Adrenal gland (tissue), 12 donors: ENCODE data around the gene EHD1. TPM values are rescaled to one million over a fixed set of nuclear protein-coding genes. Genes with fewer than 3 reads are reported as not detected.

ENCODE experiments used
- DNase-seq, 7 donors: peaks; one replicate each; pipeline ENCODE4 v3.0.0-alpha.2; 2019 to 2020
- H3K27ac ChIP-seq, 5 donors: fragments of 200-600 bp; sonication (generic) in 4 of 5; 1 replicate in 3 of 5; 2 replicates in 2 of 5; pipeline versions ENCODE4 v1.5.1 to v1.8.0; 2016 to 2020; ENCODE audit warnings: mild to moderate bottlenecking in 1 of 5
- H3K27me3 ChIP-seq: fragments of 200-600 bp; 2 replicates; pipeline ENCODE4 v1.8.0; 2021
- H3K36me3 ChIP-seq, 2 donors: fragments of 200-600 bp; replicated peaks in 1 of 2; 1 replicate in 1 of 2; 2 replicates in 1 of 2; pipeline versions ENCODE4 v1.5.1 to v1.8.0; 2018 to 2022
- H3K4me1 ChIP-seq, 2 donors: fragments of 200-600 bp; replicated peaks in 1 of 2; 1 replicate in 1 of 2; 2 replicates in 1 of 2; pipeline versions ENCODE4 v1.5.1 to v1.8.0; 2018 to 2021
- H3K4me3 ChIP-seq, 4 donors: fragments of 200-600 bp; sonication (generic) in 3 of 4; one replicate each; pipeline ENCODE4 v1.5.1; 2016 to 2018
- H3K9me3 ChIP-seq, 3 donors: fragments of 200-600 bp; sonication (generic) in 1 of 3; replicated peaks in 1 of 3; 1 replicate in 2 of 3; 2 replicates in 1 of 3; pipeline versions ENCODE4 v1.5.1 to v1.8.0; 2016 to 2021
- CTCF ChIP-seq, 6 experiments: fragments of 450-650 bp in 4 of 6; fragments of 200-600 bp in 2 of 6; sonication (generic) in 1 of 6; IDR thresholded peaks; 1 replicate in 5 of 6; 2 replicates in 1 of 6; pipeline versions ENCODE4 v1.5.1 to v1.8.0; 2016 to 2021; ENCODE audit warnings: antibody characterized with exemption in 6 of 6, mild to moderate bottlenecking in 2 of 6, moderate library complexity in 1 of 6
- POLR2A ChIP-seq, 2 donors: fragments of 450-650 bp; IDR thresholded peaks; one replicate each; pipeline ENCODE4 v1.6.1; 2017; ENCODE audit warnings: antibody characterized with exemption in 2 of 2, mild to moderate bottlenecking in 2 of 2, moderate library complexity in 1 of 2
- WGBS, 4 donors: extraction: QIAGEN DNeasy Blood & Tissue Kit in 2 of 4; methylation state at CpG; one replicate each; pipeline versions ENCODE4 v1.1.5 to v1.1.7; 2013 to 2017; 5-methylcytosine and 5-hydroxymethylcytosine counted together
- intact Hi-C, 2 donors: fragments of 100-400 bp; cut with DNase I; formaldehyde crosslinking; loops; one replicate each; pipeline versions ENCODE4 v1.14.1 to v1.15.0; 2022 to 2023
- polyA plus RNA-seq, 3 donors: library from polyadenylated mRNA; stranded (reverse); fragments of 200-250 nt in 2 of 3; fragments of 350-450 nt in 1 of 3; fragmentation: Illumina TruSeq in 1 of 3; extraction: RNeasy Lipid Tissue Mini Kit (QIAGEN cat#74804) in 1 of 3; gene quantifications; one replicate each; pipeline ENCODE4 v1.2.3, GENCODE V29; 2013 to 2014
- total RNA-seq, 9 donors: library from RNA; depleted of rRNA in 4 of 9; stranded (reverse); fragments of >200 nt in 4 of 9; fragments of 120-200 nt in 1 of 9; fragmentation: NEBNext Ultra II Directional in 1 of 9; extraction: Animal tissue kit (Norgen Biotek cat#: 25700) in 1 of 9; gene quantifications; one replicate each; pipeline versions ENCODE4 v1.1.0 to v1.2.4, GENCODE V29; 2013 to 2023
- donor health status: healthy with polysubstance abuse.
- donor health status: Bipolar disorder and iron deficiency.
- donor health status: DM: yes; HTN: yes; CAD: no.
- donor health status: DM: no; HTN: no; CAD: no.
- donor health status: DM: no; HTN: no; CAD: no.
- donor health status: DM: yes; HTN: yes; CAD: no.

Gene EHD1
- total and polyA plus RNA-seq, 12 donors: 14.3 to 107 (median 52.9) TPM

DNA sequence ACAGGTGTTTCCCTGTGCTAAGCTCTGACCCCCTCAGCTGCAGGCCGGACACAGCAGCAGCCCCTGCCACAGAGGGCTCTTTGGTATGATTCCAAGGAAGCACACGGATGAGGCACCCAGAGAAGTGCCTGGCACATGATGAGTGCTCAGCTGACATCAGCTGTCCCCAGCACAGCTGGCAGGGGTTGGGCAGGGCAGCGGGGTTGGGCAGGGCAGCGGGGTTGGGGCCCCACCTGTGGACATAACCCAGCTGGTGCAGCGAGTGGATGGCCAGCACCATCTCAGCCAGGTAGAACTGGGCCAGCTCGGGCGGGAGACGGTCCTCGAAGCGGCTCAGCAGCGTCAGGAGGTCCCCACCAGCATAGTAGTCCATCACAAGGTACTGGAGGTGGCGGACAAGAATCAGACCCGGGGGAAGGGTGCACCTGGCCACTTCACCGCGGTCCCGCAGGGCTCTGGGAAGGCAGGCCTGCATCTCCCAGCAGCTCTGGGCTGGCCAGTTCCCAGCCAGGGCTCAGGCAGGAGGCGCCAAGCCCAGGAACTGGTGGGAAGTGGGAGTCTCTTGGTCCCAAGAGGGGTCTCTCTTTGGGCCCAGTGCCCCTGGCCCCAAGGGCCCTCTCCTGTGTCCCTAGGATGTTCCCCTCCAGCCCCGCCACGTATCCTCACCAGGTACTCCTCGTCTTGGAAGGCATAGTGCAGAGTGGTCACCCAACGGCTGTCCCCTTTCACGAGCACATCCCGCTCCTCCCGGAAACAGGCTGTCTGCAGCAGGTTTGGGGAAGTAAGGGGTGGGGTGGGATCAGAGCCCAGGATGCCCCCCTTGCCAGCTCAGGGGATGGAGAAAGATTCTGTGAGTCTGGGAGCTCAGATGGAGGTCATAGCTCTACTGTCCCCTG lies 38.3 kb downstream of the EHD1 start:
- Histone ChIP-seq H3K4me3 (no peak overlapping the region), H3K27me3 (no peaks in the 10 kb centered on the region), H3K9me3 (no peaks in the 10 kb centered on the region), H3K36me3 (no peaks in the 10 kb centered on the region), H3K4me1 (peaks cover 17 to 27% of the 10 kb centered on the region in 2 donors), H3K27ac (no peak overlapping the region)
- DNase-seq: peak in 1 of 7 donors; percentile 14
- intact Hi-C loops: loop anchor here (10.0 kb wide), 3 partner anchors 55 to 175 kb away; partner anchors contain the start of genes ARL2 (in 1 of the 2) and BATF2 (in 1 of the 2)
- 92 to 95% (median 93%) methylated on average over 20 to 24 of the region's 24 CpGs; no CpG with 5 or more reads in 1 of the 4 donors for WGBS, 4 donors
- no peak for TF ChIP-seq CTCF (IDR thresholded peaks at IDR 0.05)

DNA sequence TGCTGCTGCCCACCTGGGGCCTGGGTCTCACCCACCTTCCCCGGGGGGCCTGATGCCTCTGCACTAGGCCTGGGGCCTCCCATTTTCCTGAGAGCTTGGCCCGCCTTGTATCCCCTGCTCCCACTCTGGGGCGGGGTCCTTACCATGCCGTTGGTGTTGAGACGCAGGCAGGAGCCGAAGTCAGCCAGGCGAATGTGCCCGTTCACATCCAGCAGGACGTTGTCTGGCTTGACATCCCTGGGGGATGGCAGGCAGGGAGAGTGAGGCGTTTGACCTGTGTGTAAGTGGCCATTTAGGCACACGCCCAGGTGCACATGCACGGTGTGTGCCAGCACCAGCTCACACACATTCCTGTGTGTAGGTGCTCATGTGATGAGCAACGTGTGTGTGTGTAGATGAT lies 39.1 kb downstream of the EHD1 start:
- DNase-seq: peak in 1 of 7 donors; percentile 14
- Histone ChIP-seq H3K9me3 (no peaks in the 10 kb centered on the region), H3K27me3 (no peaks in the 10 kb centered on the region), H3K36me3 (no peaks in the 10 kb centered on the region), H3K4me3 (no peak overlapping the region), H3K4me1 (peaks cover 20 to 24% of the 10 kb centered on the region in 2 donors), H3K27ac (no peak overlapping the region)
- TF ChIP-seq CTCF (IDR thresholded peaks at IDR 0.05): no peak
- no peak for TF ChIP-seq POLR2A (IDR thresholded peaks at IDR 0.05)
- WGBS, 4 donors: 90 to 94% (median 92%) methylated on average over 12 to 13 of the region's 13 CpGs
- intact Hi-C loops: loop anchor here in 1 of 2 donors (10.0 kb wide), 1 partner anchor 55 kb away; no protein-coding TSS in a partner anchor

DNA sequence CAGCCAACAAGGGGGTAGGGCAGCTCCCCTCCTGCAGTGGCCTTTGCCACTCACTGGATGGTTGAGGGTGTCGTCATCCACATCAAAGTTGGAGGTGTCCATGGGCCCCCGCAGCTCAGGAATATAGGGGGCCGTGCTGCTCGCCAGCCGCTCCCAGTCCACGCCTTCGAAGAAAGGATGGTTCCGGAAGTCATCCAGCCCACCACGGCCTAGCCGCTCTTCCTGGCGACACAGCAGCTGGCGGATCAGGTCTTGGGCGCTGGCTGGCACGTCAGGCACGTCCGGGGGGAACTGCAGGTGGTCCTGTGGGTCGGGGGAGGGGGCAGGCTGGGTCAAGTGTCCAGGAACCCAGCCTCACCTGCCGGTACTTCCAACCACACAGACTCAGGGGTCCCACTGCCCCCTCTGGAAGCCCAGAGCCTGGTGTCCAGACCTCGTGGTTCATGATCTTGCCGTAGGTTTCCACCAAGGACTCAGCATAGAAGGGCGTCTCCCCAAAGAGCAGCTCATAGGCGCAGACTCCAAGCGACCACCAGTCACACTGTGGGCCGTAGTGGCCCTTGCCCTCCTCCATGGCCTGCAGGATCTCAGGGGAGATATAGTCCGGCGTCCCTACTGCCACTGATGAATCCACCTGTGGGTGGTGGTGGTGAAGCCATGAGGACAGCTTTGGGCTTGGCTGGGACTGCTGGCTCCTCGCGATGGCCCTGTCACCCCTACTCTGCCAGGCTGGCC lies 39.7 kb downstream of the EHD1 start:
- peaks cover 14 to 21% of the 10 kb centered on the region in 2 donors for H3K4me1 ChIP-seq
- no peak for DNase-seq
- no peak overlapping the region for H3K4me3 ChIP-seq
- H3K9me3 ChIP-seq: no peaks in the 10 kb centered on the region
- WGBS, 4 donors: 94 to 96% (median 95%) methylated on average over 9 to 28 of the region's 28 CpGs
- H3K27ac ChIP-seq: no peak overlapping the region
- intact Hi-C loops: loop anchor here in 1 of 2 donors (10.0 kb wide), 1 partner anchor 54 kb away; no protein-coding TSS in a partner anchor
- no peaks in the 10 kb centered on the region for H3K36me3 ChIP-seq
- no peaks in the 10 kb centered on the region for H3K27me3 ChIP-seq
- TF ChIP-seq CTCF (IDR thresholded peaks at IDR 0.05) (no peak), POLR2A (IDR thresholded peaks at IDR 0.05) (no peak)

DNA sequence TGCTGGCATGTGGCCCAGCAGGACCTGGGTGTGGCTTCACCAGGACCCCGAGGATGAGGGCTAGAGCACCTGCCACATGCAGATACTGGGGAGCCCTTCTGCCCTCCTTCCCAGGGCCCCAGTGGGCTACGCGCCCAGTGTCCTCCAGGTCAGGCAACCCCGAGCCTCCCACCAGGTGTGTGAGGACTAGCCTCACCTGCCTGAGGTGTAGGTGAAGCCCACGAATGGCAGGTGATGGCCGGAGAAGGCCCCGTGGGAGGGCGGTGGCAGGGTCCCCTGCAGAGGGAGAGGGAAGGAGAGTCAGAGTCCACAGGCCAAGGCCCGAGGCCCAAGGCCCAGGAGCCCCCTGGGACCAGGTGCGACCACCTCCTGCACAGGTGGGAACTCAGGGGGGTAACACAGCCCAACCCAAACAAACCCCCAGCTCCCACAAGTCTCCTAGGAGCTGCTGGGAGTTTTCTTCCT lies 40.5 kb downstream of the EHD1 start:
- Histone ChIP-seq H3K36me3 (no peaks in the 10 kb centered on the region), H3K9me3 (no peaks in the 10 kb centered on the region), H3K27me3 (no peaks in the 10 kb centered on the region), H3K27ac (no peak overlapping the region), H3K4me3 (no peak overlapping the region), H3K4me1 (peaks cover 6 to 13% of the 10 kb centered on the region in 2 donors)
- no peak for TF ChIP-seq POLR2A (IDR thresholded peaks at IDR 0.05)
- no peak for TF ChIP-seq CTCF (IDR thresholded peaks at IDR 0.05)
- WGBS, 4 donors: 91 to 100% (median 92%) methylated on average over 1 to 10 of the region's 10 CpGs
- intact Hi-C loops: loop anchor here in 1 of 2 donors (10.0 kb wide), 1 partner anchor 53 kb away; no protein-coding TSS in a partner anchor
- DNase-seq: peak in 1 of 7 donors; percentile 17
